ENCODE data around the gene SELENOV.

GRCh38 chr19:39469567-39469966 is 45.4 kb upstream of the SELENOV start:
- TF ChIP-seq, protein P1, sequence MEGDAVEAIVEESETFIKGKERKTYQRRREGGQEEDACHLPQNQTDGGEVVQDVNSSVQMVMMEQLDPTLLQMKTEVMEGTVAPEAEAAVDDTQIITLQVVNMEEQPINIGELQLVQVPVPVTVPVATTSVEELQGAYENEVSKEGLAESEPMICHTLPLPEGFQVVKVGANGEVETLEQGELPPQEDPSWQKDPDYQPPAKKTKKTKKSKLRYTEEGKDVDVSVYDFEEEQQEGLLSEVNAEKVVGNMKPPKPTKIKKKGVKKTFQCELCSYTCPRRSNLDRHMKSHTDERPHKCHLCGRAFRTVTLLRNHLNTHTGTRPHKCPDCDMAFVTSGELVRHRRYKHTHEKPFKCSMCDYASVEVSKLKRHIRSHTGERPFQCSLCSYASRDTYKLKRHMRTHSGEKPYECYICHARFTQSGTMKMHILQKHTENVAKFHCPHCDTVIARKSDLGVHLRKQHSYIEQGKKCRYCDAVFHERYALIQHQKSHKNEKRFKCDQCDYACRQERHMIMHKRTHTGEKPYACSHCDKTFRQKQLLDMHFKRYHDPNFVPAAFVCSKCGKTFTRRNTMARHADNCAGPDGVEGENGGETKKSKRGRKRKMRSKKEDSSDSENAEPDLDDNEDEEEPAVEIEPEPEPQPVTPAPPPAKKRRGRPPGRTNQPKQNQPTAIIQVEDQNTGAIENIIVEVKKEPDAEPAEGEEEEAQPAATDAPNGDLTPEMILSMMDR (IDR thresholded peaks at IDR 0.05), result no peak
- TF ChIP-seq POLR2A (IDR thresholded peaks at IDR 0.05), result no peak
